ENCODE data around the gene MCL1.
"Not testable (repeated sequence)": the region's sequence is repeated elsewhere in the genome, so short reads cannot be mapped to it uniquely, and the experiment has no call there.

MCL1 gene

DNA sequence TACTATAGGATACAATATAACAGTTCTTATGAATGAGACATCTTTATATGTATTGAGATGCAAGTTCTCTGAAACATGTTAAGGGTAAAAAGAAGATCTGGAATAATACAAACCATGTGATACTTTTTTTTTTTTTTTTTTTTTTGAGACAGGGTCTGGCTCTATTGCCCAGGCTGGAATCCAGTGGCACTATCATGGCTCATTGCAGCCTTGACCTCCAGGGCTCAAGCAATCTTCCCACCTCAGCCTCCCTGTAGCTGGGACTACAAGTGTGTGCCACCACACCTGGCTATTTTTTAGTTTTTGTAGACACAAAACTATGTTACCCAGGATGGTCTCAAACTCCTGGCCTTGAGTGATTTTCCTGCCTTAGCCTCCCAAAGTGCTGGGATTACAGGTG is 22.1 kb upstream of the MCL1 start:
- DNase-seq = no peak

DNA sequence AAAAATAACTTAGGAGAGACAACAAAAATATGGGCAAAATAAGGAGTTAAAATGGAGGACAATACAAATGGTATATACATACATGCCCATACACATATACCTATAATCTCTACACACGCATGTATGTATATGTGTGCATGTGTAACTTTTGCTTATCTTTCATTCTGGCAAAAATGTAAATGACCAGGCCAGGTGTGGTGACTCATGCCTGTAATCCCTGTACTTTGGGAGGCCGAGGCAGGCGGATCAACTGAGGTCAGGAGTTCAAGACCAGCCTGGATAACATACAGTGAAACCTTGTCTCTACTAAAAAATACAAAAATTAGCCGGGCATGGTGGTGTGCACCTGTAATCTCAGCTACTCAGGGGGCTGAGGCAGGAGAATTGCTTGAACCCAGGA is 18.9 kb upstream of the MCL1 start:
- DNase-seq = not testable (repeated sequence)

DNA sequence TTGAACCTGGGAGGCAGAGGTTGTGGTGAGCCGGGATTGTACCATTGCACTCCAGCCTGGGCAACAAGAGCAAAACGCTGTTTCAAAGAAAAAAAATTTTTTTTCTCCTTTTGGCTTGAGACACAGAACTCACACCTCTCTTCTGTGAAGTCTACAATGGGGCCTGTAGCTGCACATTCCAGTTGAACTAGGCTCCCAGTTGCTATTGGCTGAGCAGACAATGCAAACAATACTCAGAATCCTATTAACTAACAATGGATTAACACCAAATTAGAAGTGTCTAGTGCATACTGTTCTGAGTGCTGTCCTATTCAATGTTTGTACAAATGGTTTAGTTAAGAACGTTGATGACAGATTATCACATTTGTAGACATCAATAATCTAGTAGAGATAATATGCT is 17.6 kb upstream of the MCL1 start:
- no peak for DNase-seq

DNA sequence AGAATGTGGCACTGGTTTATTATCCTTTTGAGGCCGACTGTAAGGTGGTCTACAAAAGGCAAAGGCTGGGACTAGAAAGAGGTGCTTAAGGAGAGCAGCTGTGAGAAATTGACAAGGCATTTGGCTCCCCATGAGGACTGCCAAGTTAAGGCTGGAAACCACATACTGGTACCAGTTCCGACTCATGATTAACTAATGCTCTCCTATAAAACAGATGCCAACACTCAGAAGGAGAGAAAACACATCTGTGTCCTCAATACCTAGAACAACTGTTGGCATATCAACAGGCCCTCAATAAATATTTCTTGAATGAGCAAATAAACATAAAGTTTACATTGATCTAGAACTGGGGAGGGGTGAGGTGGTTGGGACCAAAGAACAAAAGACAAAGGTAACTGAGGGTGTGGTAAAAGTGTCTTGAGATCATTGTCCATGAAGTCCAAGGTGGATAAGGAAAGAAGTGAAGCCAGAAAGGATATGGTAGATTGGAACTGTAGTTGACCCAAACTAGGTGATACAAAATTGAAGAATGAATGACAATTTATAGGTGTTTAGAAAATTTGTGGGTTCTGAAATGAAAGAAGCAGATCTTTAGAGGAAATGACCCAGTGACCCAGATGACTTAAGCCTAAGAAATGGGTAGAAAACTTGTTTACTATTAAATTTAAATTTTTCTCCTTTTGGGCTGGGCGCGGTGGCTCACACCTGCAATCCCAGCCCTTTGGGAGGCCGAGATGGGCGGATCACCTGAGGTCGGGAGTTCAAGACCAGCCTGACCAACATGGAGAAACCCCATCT is 16.9 kb upstream of the MCL1 start:
- DNase-seq = no peak

DNA sequence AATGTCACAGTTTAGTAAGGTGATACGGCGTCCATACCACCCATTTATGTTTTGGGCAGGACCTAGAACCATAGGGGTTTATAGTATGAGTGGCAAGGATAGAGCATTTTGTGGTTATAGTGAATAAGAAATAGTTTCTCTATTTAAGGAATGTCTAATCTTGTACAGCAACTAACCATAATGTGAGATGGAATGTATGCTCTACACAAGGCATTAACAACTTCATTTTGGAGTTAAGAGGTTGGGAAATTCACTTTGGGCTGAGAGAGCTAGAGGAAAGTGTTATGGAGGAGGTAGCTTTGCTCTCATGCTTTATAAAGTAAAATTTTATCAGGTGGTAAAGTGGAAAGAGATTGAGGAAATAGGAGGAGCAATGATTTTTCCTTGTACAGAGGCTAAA is 3.0 kb upstream of the MCL1 start:
- DNase-seq = no peak

DNA sequence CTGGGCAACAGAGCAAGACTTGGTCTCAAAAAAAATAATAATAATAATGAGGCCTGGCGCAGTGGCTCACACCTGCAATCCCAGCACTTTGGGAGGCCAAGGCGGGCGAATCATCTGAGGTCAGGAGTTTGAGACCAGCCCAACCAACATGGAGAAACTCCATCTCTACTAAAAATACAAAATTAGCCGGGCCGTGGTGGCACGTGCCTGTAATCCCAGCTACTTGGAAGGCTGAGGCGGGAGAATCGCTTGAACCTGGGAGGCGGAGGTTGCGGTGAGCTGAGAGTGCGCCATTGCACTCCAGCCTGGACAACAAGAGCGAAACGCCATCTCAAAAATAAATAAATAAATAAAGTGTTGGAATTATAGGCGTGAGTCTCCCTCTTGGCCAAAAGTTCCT is 2.6 kb upstream of the MCL1 start:
- DNase-seq = not testable (repeated sequence)

DNA sequence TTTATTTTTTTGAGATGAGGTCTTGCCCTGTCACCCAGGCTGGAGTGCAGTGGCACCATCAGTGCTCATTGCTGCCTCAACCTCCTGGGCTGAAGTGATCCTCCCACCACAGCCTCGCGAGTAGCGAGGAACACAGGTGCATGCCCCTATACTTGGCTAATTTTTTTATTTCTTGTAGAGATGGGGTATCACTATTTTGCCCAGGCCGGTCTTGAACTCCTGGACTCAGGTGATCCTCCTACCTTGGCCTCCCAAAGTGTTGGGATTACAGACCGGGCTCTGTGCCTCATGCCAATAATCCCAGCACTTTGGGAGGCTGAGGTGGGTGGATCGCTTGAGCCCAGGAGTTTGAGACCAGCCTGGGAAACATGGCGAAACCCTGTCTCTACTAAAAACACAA is 2.0 kb upstream of the MCL1 start:
- DNase-seq = not testable (repeated sequence)

DNA sequence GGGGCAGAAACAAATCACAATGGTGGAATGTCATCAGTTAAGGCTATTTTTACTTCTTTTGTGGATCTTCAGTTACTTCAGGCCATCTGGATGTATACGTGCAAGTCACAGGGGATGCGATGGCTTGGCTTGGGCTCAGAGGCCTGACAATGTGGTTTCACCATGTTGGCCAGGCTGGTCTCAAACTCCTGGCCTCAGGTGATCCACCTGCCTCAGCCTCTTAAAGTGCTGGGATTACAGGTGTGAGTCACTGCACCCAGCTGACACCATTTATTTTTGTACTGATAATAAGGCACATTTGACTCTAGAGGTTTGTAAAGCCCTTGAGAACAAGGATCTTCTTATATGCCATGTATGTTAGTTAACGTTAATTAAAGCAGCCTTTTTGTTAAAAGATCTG is 1.6 kb upstream of the MCL1 start:
- DNase-seq = not testable (repeated sequence)

DNA sequence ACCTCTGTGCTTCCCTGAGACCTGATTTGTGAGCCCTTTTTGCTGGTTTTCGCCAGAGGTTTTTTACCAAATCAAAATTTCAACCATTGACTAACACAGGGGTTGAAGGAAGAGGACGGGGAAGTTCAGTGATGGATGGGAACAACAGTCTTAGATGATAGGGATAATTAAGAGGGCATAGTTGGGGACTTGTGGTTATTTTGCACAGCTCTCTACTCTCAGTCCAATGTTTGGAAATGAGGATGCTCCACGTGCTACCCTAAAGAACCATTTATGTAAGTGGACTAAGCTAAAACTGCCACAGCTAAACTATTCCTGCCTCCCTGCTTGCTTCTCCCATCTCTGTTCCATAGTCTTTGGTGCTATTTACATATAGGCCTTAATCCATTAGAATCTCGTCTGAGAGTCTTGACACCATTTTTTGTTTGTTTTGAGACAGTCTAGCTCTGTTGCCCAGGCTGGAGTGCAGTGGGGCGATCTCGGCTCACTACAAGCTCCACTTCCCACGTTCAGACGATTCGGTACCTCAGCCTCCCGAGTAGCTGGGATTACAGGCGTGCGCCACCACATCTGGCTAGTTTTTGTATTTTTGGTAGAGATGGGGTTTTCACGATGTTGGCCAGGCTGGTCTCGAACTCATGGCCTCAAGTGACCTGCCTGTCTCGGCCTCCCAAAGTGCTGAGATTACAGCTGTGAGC is 684 bp upstream of the MCL1 start:
- DNase-seq = no peak

DNA sequence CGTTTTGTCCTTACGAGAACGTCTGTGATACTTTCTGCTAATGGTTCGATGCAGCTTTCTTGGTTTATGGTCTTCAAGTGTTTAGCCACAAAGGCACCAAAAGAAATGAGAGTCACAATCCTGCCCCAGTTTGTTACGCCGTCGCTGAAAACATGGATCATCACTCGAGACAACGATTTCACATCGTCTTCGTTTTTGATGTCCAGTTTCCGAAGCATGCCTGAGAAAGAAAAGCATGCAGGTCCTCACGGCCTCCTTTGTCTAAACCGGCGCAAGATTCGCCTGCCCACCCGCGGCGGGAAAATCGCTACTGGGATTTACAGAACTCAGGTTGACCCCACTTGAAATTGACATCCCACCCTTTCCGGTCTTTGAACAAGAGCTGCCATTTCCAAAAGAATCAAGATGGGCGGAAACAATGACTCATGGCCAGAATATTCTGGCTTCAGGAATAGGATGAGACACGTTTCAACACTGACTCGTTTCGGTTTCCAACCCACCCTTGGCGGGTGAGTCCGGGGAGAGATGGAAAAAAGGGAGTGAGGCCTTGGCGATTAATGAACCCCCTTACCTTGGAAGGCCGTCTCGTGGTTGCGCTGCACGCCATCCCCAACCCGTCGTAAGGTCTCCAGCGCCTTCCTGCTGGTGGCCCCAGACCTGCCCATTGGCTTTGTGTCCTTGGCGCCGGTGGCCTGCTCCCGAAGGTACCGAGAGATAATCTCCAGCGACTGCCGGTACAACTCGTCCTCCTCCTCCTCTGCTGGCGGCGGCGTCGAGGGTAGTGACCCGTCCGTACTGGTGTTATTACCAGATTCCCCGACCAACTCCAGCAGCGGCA is 919 bp downstream of the MCL1 start:
- DNase-seq = no peak

DNA sequence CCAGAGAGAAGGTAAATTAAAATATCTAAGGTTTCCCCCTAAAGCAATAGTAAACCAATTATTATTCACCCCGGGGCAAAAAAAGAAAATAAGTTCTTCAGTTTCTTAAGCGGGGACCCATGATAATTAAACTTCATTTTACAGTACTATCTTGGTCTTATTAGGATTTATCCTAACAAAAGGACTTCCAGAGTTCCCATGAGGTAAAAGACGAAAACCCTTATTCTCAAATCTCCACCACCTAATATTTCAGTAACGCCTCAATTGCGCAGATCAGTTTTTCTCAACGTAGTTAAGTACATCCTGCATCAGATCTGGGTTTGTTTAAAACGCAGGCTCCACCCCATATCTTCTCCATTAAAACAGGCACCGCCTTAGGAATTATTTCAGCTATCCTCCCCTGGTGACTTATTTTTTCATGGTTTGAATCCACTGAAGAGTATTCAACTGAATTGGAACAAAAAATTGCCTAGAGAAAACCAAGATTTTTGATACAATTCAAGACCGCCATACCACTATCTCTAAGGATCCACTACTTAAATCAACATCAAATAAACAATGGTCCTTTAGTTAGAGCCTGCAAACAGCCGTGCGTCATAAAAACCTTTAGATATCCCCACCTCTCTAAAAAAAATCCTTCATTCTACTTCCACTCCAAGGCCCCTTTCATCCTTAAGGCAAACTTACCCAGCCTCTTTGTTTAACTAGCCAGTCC is 1.7 kb downstream of the MCL1 start:
- no peak for DNase-seq

DNA sequence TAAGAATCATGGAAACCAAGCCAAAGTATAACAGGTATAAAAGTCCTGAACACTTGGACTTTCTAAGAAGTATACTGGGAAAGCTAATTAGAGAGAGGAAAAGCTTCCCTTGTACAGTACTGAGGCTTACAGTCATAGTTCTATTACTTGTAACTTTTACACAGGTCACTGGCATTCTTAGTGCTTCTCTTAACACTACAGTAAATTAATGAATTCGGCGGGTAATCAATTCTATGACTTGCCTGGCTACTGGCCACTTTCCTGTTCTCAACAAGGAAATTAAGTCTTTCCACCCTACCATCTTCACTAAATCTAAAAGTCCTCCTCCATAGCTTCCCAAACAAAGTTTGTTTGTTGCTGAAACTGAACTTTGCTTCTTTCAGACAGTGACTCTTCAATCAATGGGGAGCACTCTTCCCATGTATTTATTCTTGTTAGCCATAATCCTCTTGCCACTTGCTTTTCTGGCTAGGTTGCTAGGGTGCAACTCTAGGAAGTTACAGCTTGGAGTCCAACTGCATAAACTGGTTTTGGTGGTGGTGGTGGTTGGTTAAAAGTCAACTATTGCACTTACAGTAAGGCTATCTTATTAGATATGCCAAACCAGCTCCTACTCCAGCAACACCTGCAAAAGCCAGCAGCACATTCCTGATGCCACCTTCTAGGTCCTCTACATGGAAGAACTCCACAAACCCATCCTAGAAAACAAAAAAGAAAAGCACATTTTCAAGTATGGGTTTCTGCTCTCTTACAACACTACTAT is 2.4 kb downstream of the MCL1 start:
- no peak for DNase-seq

DNA sequence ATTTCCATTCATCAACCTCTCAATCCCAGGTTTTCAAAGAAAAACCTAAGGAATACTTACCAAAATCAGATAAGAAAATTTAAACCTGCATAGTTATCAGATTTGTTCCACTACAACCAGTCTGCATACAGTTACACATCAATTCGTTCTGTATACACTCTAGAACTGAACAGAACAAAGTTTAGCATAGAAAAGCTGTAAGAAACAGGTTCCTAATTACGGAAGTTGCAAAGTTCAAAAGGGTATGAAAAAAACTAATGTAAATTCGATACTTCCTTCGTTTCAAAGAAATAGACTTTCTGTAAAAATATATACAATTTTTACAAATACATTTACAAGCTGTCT is 3.1 kb downstream of the MCL1 start:
- DNase-seq = no peak

DNA sequence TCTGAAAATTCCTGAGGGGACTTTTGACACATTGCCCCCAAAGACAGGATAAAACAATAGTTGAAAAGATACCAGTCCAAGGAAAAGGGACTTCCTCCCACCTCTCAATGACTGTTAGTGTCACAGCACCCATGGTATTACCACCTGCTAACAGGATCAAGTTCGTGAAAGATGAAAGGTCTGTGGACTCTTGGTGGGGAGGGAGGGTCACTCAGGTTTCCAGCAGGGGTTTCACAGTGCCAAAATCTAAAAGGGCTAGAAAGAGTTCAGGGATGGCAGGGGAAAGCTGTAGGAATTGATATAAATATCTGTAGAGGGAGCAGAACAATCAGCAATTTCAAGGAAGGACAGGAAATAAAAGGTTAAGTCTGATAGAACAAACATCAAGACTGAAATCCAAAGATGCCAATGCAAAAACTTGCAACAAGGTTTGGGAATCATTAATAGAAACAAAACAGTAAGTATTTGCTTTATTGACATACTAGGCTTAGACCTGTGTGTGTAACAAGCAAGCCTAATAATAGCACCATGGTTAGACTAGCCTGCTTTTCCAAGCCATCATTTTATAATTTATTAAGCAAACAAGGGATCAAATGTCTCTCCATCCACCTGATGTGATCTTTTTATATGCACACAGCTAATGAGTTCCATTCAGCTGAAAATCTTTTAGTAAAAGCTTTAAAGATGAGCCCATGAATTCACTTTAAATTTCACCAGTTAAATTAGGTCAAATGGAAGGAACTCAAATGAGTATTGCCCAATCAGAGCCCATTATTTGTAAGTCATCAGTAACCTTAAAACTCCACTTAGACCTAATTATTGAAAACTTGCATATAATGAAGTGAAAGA is 3.7 kb downstream of the MCL1 start:
- no peak for DNase-seq

DNA sequence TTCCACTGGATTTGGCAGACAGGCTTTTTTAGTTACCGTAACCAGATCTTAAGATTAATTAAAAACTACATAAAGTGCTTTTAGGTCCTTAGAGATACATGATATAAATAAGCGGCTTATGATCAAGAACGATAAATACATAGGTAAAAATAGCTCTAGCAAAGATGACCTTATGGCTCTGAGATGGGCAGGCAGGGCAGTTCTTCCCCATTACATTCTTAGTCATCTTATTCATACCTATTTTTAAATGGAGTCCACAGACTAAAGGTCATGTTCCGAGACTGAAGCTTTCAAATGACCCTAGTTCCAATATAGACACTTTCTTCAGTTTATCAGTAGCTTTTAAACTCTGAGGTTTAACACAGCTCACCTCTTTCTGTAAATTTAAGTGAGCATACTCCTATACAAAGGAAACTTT is 4.3 kb downstream of the MCL1 start:
- no peak for DNase-seq

DNA sequence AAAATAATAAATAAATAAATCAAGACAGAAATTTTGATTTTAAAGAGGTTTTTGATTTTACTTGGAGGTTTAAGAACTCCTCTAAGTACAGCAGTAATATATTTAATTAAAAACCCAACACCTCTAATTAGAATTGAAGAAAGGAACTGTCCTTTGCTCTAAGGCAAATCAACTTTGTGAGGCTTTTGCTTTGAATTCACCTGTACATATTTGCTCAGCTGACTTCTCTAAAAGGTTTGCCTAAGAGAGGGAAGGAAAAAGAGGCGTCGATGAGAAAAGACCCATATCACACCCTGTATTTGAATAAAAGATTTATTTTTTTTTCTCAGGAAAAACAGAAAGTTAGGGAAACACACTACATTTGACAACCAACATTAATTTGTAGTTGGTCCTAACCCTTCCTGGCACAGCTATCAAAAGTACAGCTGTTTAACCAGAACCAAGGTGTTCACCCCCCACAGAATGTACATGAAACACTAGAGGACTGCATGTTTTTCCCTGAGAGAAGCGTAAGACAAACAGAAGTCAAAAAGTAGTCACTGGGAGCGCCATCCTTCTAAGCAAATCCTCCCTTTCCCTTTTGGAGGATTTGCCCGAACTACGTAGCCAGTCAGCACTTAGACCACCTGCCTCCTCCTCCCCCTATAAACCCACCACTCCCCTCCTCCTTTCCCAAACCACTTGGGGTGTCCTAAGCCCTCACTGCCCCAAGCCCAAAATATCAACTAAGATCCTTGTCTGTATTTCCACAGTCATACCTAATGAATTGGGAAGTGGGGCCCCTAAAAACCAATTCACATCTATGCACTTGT is 4.9 kb downstream of the MCL1 start:
- DNase-seq = no peak

DNA sequence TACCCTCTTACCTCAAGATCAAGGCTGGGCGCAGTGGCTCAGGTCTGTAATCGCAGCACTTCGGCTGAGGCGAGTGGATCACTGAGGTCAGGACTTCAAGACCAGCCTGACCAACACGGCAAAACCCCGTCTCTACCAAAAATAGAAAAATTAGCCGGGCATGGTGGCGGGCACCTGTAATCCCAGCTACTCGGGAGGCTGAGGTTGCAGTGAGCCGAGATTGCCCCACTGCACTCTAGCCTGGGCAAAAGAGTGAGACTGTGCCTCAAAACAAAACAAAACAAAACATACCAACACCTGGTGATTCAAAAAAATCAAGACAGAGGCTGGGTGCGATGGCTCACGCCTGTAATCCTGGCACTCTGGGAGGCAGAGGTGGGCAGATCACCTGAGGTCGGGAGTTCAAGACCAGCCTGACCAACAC is 5.8 kb downstream of the MCL1 start:
- DNase-seq = not testable (repeated sequence)

DNA sequence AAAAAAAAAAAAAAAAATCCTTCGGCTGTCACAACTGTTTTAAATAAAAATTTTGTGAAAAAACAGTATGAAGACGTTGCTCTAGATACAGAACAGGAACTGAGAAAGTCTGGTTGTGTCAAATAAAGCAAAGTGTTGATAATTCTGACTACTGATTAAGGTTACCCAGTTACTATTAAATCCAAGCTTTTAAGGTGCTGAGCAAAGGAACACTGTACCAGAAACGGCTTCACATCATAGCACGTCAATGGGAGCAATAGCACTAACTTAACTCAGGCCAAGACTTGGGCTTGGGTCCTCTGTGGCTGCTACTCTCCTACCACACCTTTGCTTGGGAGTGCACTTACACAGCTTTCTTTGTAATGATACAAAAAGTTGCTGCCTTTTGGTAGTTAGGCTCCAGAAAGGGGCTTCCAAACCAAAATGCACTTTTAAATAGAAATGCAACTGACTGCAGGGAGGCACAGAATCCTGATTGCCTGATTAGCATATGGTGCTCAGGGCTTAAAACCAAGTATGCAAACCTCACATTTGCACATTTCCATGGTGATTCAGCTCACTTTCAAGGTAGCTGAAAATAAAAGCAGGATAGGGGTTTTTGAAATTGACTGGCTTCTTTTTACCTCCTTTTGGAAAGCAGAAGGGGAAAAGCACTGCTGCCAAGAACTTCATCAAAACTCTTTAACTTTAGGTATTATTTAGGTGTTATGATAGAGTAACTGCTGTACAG is 6.3 kb downstream of the MCL1 start:
- no peak for DNase-seq

DNA sequence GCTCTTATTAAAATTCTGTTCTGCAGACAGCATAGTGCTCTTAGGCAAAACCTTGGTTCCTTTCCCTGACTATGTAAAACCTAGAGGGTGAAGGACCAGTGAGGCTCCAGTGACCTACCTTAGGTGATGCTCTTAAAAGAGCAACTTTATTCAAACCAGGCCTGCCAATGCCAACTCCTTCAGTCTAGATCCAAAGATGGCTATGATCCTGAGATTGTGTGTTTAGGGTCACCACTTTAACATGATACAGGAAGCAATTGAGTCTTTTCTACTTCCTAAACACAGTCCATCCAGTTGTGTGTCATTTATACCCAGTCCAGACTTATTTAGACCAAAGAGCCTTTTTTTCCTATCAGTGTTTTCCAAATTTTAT is 10.8 kb downstream of the MCL1 start:
- DNase-seq = no peak
